PFSK-1 (cell line): ENCODE measurements around the gene HMCN2.

Source experiments
- FOXP2 ChIP-seq: optimal IDR thresholded peaks from 2 replicates; pipeline ENCODE3; 2011; ENCODE audit warnings: borderline replicate concordance, control low read depth, inconsistent platforms; ENCODE audit not compliant: insufficient read depth; ENCODE audit errors: extremely low read length, extremely low read depth
- POLR2AphosphoS5 ChIP-seq: IDR thresholded peaks from 2 replicates; pipeline ENCODE4 v1.6.1; 2012; ENCODE audit warnings: low read depth, mild to moderate bottlenecking, control low read depth, low read length, moderate library complexity
- REST ChIP-seq, 2 experiments: IDR thresholded peaks; 2 replicates each; pipeline versions ENCODE4 v1.6.1 to v1.8.0; 2011 to 2012; ENCODE audit warnings: low read depth in 2 of 2, low read length in 2 of 2, control low read depth in 1 of 2, inconsistent platforms in 1 of 2, mild to moderate bottlenecking in 1 of 2, moderate library complexity in 1 of 2; ENCODE audit not compliant: insufficient read depth in 1 of 2
- SIN3A ChIP-seq: IDR thresholded peaks from 2 replicates; pipeline ENCODE4 v1.6.1; 2012; ENCODE audit warnings: mild to moderate bottlenecking, low read length, moderate library complexity, borderline replicate concordance; ENCODE audit not compliant: insufficient read depth
- TAF1 ChIP-seq: IDR thresholded peaks from 2 replicates; pipeline ENCODE4 v1.6.1; 2012; ENCODE audit warnings: low read length, control low read depth, borderline replicate concordance; ENCODE audit not compliant: insufficient read depth

HMCN2 gene

GRCh38 chr9:130234340-130235260 is 31.0 kb upstream of the HMCN2 start:
- no peak for TF ChIP-seq POLR2AphosphoS5
- TF ChIP-seq FOXP2 = no peak
- TF ChIP-seq REST (IDR thresholded peaks at IDR 0.05; ENCODE audit: insufficient read depth in 1 of 2, low read depth in 2 of 2, low read length in 2 of 2) = no peak
- TF ChIP-seq TAF1 = no peak
- TF ChIP-seq SIN3A = no peak

DNA sequence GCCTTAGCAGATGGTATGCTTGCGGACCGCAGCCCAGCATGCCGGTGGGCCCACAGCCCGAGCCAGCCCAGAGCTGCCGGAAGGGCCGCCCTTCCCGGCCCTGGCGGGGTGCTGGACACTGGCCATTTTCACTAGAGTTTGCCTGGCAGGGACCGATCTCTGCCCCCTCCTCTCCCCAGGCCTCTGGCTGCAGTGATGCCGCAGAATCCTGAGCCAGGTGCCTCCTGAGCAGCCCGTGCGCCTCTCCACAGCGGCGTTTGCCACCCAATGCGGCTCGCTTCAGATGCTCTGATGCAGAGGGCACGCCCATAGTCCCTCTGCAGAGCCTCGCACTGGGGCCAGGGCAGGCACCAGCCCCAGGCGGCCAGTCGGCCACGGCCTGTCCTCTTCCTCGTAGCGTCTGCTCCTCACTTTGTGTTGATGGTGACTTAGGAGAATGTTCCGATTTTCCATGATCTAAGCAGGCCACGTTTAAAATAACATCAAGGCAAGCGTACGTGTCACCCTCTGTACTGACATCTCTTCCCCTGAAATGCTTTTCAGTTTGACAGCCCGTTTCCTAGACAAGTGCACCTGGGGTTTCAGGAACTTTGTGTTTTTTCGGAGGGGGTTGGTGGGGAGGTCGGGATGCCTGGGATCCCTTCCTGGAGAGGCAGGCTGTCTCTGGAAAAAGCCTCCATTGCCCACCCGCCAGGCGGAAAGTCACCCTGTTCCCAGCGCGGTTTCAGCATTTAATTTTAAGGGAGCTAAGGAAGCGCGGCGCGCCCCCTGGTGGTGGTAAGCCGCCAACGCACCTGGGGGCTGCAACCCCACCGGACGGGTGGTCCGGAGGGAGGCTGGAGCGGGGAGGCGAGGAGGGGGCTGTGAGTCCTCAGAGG is 29.8 kb upstream of the HMCN2 start:
- TF ChIP-seq REST (IDR thresholded peaks at IDR 0.05; ENCODE audit: insufficient read depth in 1 of 2, low read depth in 2 of 2, low read length in 2 of 2) (no peak), SIN3A (no peak), TAF1 (no peak), FOXP2 (no peak), POLR2AphosphoS5 (no peak)

DNA sequence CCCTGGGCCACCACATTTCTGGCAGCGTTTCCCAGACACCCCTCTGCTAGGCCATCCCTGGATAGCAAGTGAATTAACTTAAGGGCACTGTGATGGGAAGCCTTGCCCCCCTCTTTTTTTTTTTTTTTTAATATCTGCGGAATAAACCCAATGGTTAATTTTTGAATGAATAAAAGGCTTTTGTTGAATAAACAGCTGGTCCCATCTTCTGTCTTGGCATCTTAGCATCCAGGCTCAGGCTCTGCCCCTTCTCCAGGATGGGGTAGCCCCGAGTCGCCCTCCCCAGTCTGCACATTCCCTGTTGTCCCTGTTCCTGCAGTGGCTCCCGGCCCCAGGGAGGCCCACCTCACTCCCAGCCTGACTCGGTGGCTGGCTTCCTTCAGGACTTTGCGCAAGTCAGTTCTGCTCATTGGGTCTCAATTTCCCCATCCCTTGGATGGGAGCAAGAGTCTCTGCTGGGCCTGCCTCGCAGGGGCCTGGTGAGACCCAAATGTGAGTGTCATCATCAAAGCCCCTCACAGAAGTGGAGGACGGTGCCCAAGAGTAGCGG is 29.0 kb upstream of the HMCN2 start:
- no peak for TF ChIP-seq FOXP2
- TF ChIP-seq POLR2AphosphoS5 = no peak
- no peak for TF ChIP-seq TAF1
- TF ChIP-seq SIN3A = no peak
- TF ChIP-seq REST (IDR thresholded peaks at IDR 0.05; ENCODE audit: insufficient read depth in 1 of 2, low read depth in 2 of 2, low read length in 2 of 2) = no peak

- TF ChIP-seq FOXP2 = no peak
- TF ChIP-seq TAF1 = no peak
- no peak for TF ChIP-seq REST (IDR thresholded peaks at IDR 0.05; ENCODE audit: insufficient read depth in 1 of 2, low read depth in 2 of 2, low read length in 2 of 2)
- TF ChIP-seq SIN3A = no peak
- TF ChIP-seq POLR2AphosphoS5 = no peak
Measured at GRCh38 chr9:130237076-130237475, 28.5 kb upstream of the HMCN2 start.
